AG09319 (cell line): ENCODE data around the gene CLCN7.

Experiments
- DNase-seq: peaks from one replicate; pipeline ENCODE4 v3.0.0-alpha.2; 2010; ENCODE audit warnings: low read depth; ENCODE audit errors: extremely low read depth
- CTCF ChIP-seq: IDR thresholded peaks from 2 replicates; pipeline ENCODE4 v1.5.1; 2011; ENCODE audit warnings: low read depth, mild to moderate bottlenecking, inconsistent platforms, low read length, moderate library complexity

The CLCN7 gene

GRCh38 chr16:1430214-1430758, 44.5 kb downstream of the CLCN7 start:
- no peak for DNase-seq
- no peak for TF ChIP-seq CTCF

DNA sequence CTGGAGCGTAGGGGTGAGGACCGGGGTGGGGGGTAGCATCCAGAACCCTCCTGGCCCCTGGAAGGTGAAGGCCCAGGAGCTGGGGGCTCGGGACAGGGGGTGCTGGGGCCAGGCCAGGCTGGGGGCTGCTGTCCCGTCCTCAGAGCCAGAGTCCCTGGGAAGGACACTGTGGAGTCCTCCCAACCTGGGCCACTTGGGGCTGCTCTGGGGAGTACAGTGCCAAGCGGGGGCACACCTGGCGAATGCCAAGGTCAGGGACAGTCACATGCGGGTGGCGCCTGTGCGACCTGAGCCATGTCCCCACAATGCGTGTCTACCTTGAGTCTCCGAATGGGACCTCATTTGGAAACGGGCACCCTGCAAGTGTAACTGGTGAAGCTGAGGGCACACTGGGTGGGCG, 45.2 kb downstream of the CLCN7 start:
- TF ChIP-seq CTCF = no peak
- DNase-seq = no peak

- DNase-seq = no peak
- TF ChIP-seq CTCF = no peak
Measured at GRCh38 chr16:1429012-1429411, 45.8 kb downstream of the CLCN7 start.

DNA sequence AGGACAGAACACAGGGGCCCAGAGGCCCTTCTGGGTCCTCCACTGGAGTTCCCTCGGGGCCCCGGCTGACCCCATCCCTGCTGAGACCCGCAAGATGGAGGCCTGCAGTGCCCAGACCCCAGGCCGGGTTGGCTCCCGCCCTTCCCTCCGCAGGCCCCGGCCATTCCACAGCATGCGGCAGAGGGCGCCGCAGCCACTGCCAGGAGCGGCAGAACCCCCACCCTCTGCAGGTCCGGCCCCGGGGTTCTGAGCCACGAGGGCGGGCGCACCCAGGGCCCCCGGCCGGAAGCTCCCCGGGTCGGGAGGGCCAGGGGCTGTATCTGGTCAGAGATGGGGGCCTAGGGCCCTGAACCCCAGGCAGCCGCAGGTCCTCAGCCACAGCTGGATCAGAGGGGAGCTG, 46.3 kb downstream of the CLCN7 start:
- peak; percentile 31 for TF ChIP-seq CTCF

DNA sequence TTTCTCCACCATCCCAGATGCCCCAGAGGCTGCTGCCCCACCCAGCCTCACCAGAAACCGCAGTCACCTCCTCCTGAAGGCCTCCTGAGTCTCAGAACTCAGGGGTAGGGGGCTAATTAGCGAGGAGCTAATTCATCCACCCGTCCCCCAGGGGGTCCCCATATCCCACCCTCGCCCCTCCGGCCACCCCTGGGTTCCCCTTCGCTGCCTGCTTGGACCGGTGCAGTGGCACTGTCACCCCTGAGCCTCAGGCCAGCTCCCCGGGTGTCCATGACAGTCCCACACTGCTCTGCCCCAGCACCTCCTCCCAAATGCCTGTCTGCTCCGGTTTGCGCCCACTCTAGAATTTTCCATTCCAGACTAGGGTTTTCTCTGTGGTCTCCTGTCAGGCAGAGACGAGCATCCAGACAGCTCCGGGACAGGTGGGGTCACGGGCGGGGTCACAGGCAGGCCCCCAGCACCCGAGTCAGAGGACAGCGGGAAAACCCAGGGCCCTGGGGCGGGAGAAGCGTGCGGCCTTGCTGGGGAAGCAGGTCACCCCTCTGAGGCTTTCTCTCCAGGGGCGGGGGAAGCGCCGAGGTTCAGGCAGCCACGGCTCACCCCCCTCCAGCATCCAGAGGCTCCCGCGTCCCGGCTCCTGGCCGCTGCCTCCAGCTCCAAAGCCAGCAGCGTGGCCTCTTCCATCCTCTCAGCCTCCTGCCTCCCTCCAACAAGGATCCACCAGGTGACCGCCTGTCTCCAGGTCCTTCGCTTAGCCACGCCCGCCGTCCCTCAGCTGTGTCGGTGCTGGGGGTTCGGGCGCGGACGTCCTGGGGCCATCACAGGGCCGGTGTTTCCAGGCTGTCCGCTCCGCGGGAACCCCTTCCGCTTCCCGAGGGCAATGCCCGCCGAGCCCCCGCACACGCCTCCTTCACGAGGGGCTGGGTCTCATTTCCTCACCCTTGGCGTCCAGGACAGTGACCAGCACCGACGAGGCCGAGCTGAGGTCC, 47.1 kb downstream of the CLCN7 start:
- no peak for DNase-seq
- TF ChIP-seq CTCF = no peak

More for the DNA sequence above, 46.3 kb downstream of the CLCN7 start:
- DNase-seq = no peak

- TF ChIP-seq CTCF = no peak
- no peak for DNase-seq
Measured at GRCh38 chr16:1426734-1427471, 47.9 kb downstream of the CLCN7 start.
